Gastrocnemius medialis (tissue), 4 donors: ENCODE measurements around the gene PSMD1.

Source experiments
- POLR2A ChIP-seq, 2 donors: fragments of 450-650 bp; IDR thresholded peaks; one replicate each; pipeline ENCODE4 v1.6.1; 2017; ENCODE audit warnings: antibody characterized with exemption in 2 of 2, mild to moderate bottlenecking in 2 of 2, moderate library complexity in 2 of 2
- TF ChIP-seq, protein P1 (sequence below), 5 experiments: fragments of 450-650 bp in 3 of 5; fragments of 200-600 bp in 2 of 5; sonication (generic) in 2 of 5; IDR thresholded peaks in 4 of 5; conservative IDR thresholded peaks in 1 of 5; 1 replicate in 4 of 5; 2 replicates in 1 of 5; pipeline ENCODE4 v1.5.1; 2016 to 2019; ENCODE audit warnings: antibody characterized with exemption in 5 of 5, mild to moderate bottlenecking in 3 of 5, moderate library complexity in 3 of 5

DNA sequence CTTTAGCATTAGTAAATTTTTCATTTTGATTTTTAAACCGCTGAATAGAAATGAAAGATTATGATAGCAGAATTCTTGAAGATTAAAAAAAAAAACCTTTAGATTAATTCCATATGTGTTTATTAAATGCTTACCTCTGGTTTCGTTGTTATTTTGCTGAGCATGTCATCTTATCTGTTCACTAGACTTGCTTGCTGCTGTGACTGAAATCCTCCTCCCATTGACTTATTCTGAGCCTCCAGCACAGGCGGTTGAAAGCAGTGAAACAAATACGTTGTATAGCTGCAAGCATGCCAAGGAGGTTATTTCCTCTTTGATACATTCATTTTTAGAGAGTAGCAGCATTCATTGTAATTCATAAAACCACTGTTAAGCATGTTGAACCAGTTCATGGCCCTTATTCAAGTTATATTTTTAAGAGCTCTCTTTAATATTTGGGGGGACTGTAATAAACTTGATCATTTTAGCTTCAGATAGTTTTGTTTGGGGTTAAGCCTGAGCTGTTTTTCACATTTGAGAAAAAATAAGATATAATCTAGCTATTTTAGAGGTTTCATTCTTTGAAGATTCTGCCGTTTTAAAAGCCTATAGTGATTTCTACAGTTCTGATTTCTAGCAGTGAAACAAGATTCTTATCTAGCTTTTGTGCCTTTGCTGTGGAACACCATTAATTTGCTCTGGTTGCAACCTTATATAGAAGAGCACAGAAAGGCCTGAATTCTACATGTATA, 68.3 kb downstream of the PSMD1 start, which contains the start of gene HTR2B:
- TF ChIP-seq, protein P1, sequence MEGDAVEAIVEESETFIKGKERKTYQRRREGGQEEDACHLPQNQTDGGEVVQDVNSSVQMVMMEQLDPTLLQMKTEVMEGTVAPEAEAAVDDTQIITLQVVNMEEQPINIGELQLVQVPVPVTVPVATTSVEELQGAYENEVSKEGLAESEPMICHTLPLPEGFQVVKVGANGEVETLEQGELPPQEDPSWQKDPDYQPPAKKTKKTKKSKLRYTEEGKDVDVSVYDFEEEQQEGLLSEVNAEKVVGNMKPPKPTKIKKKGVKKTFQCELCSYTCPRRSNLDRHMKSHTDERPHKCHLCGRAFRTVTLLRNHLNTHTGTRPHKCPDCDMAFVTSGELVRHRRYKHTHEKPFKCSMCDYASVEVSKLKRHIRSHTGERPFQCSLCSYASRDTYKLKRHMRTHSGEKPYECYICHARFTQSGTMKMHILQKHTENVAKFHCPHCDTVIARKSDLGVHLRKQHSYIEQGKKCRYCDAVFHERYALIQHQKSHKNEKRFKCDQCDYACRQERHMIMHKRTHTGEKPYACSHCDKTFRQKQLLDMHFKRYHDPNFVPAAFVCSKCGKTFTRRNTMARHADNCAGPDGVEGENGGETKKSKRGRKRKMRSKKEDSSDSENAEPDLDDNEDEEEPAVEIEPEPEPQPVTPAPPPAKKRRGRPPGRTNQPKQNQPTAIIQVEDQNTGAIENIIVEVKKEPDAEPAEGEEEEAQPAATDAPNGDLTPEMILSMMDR (IDR thresholded peaks at IDR 0.05 in 4 of 5, conservative IDR thresholded peaks at IDR 0.05 in 1 of 5), result no peak
- TF ChIP-seq POLR2A (IDR thresholded peaks at IDR 0.05), result no peak
